Keratinocyte (primary cell): ENCODE results near the gene F12. TPM values are rescaled to one million over a fixed set of nuclear protein-coding genes. Genes with fewer than 3 reads are reported as not detected.

Experiments used
- DNase-seq: peaks from one replicate; pipeline ENCODE4 v3.0.0-alpha.2; 2011; ENCODE audit warnings: low read depth, missing footprints, low spot score
- FAIRE-seq: peaks from 2 replicates; lab custom pipeline; 2011; peaks lifted over from hg19 to GRCh38; lab: Jason Lieb, UNC
- H2AFZ ChIP-seq: 2 replicates; pipeline ENCODE4 v1.6.0; 2012; ENCODE audit warnings: low read length, control low read depth, inconsistent platforms; ENCODE audit not compliant: control insufficient read depth
- H3K27ac ChIP-seq: 2 replicates; pipeline ENCODE4 v1.5.1; 2011; ENCODE audit warnings: low read length; ENCODE audit not compliant: control insufficient read depth, insufficient read depth
- H3K27me3 ChIP-seq: 3 replicates; pipeline ENCODE4 v1.6.0; 2011; ENCODE audit warnings: low read length; ENCODE audit not compliant: control insufficient read depth, insufficient read depth; ENCODE audit errors: extremely low read depth
- H3K36me3 ChIP-seq, 2 experiments: 2 replicates in 1 of 2; 3 replicates in 1 of 2; pipeline ENCODE4 v1.5.1; 2011; ENCODE audit warnings: low read length in 2 of 2, mild to moderate bottlenecking in 1 of 2; ENCODE audit not compliant: control insufficient read depth in 2 of 2, insufficient read depth in 2 of 2; ENCODE audit errors: extremely low read depth in 1 of 2
- H3K4me1 ChIP-seq: 3 replicates; pipeline ENCODE4 v1.5.1; 2011; ENCODE audit warnings: low read length; ENCODE audit not compliant: control insufficient read depth, insufficient read depth; ENCODE audit errors: extremely low read depth
- H3K4me2 ChIP-seq: 3 replicates; pipeline ENCODE4 v1.6.0; 2011; ENCODE audit warnings: low read depth, low read length; ENCODE audit not compliant: control insufficient read depth, insufficient read depth; ENCODE audit errors: extremely low read depth
- H3K4me3 ChIP-seq, 3 experiments: fragments of 200-600 bp in 1 of 3; sonication (generic) in 1 of 3; 2 replicates in 2 of 3; 3 replicates in 1 of 3; pipeline ENCODE4 v1.5.1; 2011 to 2016; ENCODE audit warnings: low read length in 3 of 3, mild to moderate bottlenecking in 3 of 3, control low read depth in 2 of 3, inconsistent platforms in 1 of 3, low read depth in 1 of 3, mixed read lengths in 1 of 3, mixed run types in 1 of 3, moderate library complexity in 1 of 3; ENCODE audit not compliant: control insufficient read depth in 2 of 3, insufficient read depth in 2 of 3; ENCODE audit errors: extremely low read depth in 1 of 3
- H3K79me2 ChIP-seq: 2 replicates; pipeline ENCODE4 v1.6.0; 2012; ENCODE audit warnings: low read length; ENCODE audit not compliant: control insufficient read depth, insufficient read depth
- H3K9ac ChIP-seq: 3 replicates; pipeline ENCODE4 v1.6.0; 2011; ENCODE audit warnings: low read length; ENCODE audit not compliant: control insufficient read depth, insufficient read depth; ENCODE audit errors: extremely low read depth
- H3K9me1 ChIP-seq: 3 replicates; pipeline ENCODE4 v1.6.0; 2011; ENCODE audit warnings: low read length; ENCODE audit not compliant: control insufficient read depth, insufficient read depth; ENCODE audit errors: extremely low read depth
- H3K9me3 ChIP-seq: 2 replicates; pipeline ENCODE4 v1.5.1; 2012; ENCODE audit warnings: low read depth, low read length; ENCODE audit not compliant: control insufficient read depth
- H4K20me1 ChIP-seq: 3 replicates; pipeline ENCODE4 v1.6.0; 2011; ENCODE audit warnings: low read length; ENCODE audit not compliant: control insufficient read depth, insufficient read depth; ENCODE audit errors: extremely low read depth
- CTCF ChIP-seq, 3 experiments: IDR thresholded peaks in 1 of 3; conservative IDR thresholded peaks in 1 of 3; optimal IDR thresholded peaks in 1 of 3; 2 replicates in 2 of 3; 3 replicates in 1 of 3; pipeline versions ENCODE3 to v1.5.1; 2011; ENCODE audit warnings: low read length in 3 of 3, mild to moderate bottlenecking in 3 of 3, moderate library complexity in 2 of 3, control low read depth in 1 of 3, inconsistent platforms in 1 of 3; ENCODE audit not compliant: insufficient read depth in 2 of 3; ENCODE audit errors: extremely low read depth in 1 of 3
- EZH2 ChIP-seq: IDR thresholded peaks from one replicate; pipeline ENCODE4 v1.6.1; 2012; ENCODE audit warnings: inconsistent platforms, mild to moderate bottlenecking, low read length, moderate library complexity
- dilution Hi-C: fragments of 300-500 bp; cut with MboI; formaldehyde crosslinking; loops from one replicate; pipeline ENCODE4 v1.7.0; 2020; ENCODE audit warnings: low sequenced_read_pairs; ENCODE audit not compliant: extremely low pct_ligation_motif_present
- polyA plus RNA-seq, 5 experiments: library from polyadenylated mRNA; depleted of rRNA in 3 of 5; stranded (reverse) in 3 of 5; stranded (forward) in 1 of 5; unstranded in 1 of 5; fragments of >200 nt; gene quantifications; 1 replicate in 1 of 5; 2 replicates in 3 of 5; 3 replicates in 1 of 5; pipeline versions ENCODE4 v1.2.1 to v1.2.3, GENCODE V29; 2011 to 2012; ENCODE audit warnings: missing spikeins in 2 of 5, low read depth in 1 of 5, low replicate concordance in 1 of 5

Gene F12
- polyA plus RNA-seq, 1 donor (not counting 4 experiments of a cell fraction or from before 2014, with no cell fraction given), result 7.7 TPM

- Histone ChIP-seq H3K4me1 (peaks cover 42% of the 10 kb centered on the region), H3K4me2 (peak overlapping the region; percentile 83), H3K9me3 (no peaks in the 10 kb centered on the region), H3K27me3 (no peaks in the 10 kb centered on the region), H3K4me3 (peak overlapping the region; percentile 49 to 75 (median 67)), H3K36me3 (peaks cover 3 to 7% of the 10 kb centered on the region in 2 experiments), H2AFZ (peak overlapping the region; percentile 94), H3K27ac (peak overlapping the region; percentile 88), H3K79me2 (peaks cover 31% of the 10 kb centered on the region), H3K9me1 (no peaks in the 10 kb centered on the region), H3K9ac (peak overlapping the region; percentile 86), H4K20me1 (no peaks in the 10 kb centered on the region)
- DNase-seq (peak; percentile 100), FAIRE-seq (peak; percentile 79)
- TF ChIP-seq CTCF (optimal IDR thresholded peaks at IDR 0.05 in 1 of 3, IDR thresholded peaks at IDR 0.05 in 1 of 3, conservative IDR thresholded peaks at IDR 0.05 in 1 of 3; ENCODE audit: extremely low read depth in 1 of 3, insufficient read depth in 2 of 3, low read length in 3 of 3) (no peak), EZH2 (no peak)
- dilution Hi-C loops, result no loop called here
Measured at GRCh38 chr5:177425801-177426565, 16.6 kb upstream of the F12 start.

DNA sequence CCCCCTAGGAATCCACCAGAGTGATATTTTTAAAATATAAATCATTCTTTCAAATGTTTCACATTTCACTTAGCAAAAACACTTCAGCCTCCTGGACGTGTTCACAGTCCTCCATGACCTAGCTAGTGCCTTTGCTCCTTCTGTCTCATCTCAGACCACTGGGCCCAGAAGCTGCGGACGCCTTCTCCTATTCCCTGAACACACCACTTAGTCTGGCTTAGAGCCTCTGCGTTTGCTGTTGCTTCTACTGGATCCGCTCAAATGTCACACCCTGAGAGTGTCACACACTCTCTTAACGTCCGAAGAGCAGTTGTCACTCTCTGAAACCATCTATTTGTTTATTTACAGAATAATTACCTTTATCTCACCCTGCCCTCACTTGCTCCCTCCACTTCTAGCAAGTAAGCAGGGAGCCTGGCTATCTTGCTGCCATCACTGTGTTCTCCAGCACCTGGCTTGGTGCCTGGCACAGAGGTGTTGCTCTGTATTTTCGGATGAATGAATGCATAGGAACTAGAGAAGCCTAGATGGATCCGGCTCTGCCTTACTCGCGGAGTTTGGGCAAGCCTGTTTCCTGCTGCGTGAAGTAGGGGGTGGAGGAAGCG, 15.9 kb upstream of the F12 start:
- no peak for TF ChIP-seq EZH2
- TF ChIP-seq CTCF (optimal IDR thresholded peaks at IDR 0.05 in 1 of 3, IDR thresholded peaks at IDR 0.05 in 1 of 3, conservative IDR thresholded peaks at IDR 0.05 in 1 of 3; ENCODE audit: extremely low read depth in 1 of 3, insufficient read depth in 2 of 3, low read length in 3 of 3), result no peak
- peak overlapping the region; percentile 49 to 75 (median 67) for H3K4me3 ChIP-seq
- no peak for FAIRE-seq
- no peaks in the 10 kb centered on the region for H3K9me3 ChIP-seq
- peak overlapping the region; percentile 94 for H2AFZ ChIP-seq
- no peaks in the 10 kb centered on the region for H3K9me1 ChIP-seq
- H3K9ac ChIP-seq, result peak overlapping the region; percentile 86
- H3K36me3 ChIP-seq, result peaks cover 1 to 5% of the 10 kb centered on the region in 2 experiments
- dilution Hi-C loops, result no loop called here
- H4K20me1 ChIP-seq, result no peaks in the 10 kb centered on the region
- DNase-seq, result no peak
- peak overlapping the region; percentile 88 for H3K27ac ChIP-seq
- peaks cover 31% of the 10 kb centered on the region for H3K79me2 ChIP-seq
- H3K27me3 ChIP-seq, result no peaks in the 10 kb centered on the region
- peaks cover 35% of the 10 kb centered on the region for H3K4me1 ChIP-seq
- peak overlapping the region; percentile 83 for H3K4me2 ChIP-seq
